HepG2 (cell line): ENCODE data around the gene STMN3.
A peak's percentile ranks its signal among the peaks of the same experiment; 100 is the strongest.

ENCODE experiments used
- CTCF ChIP-seq: sonication (generic); formaldehyde crosslinking; IDR thresholded peaks from 2 replicates; pipeline ENCODE4 v1.5.0; 2020; ENCODE audit warnings: mild to moderate bottlenecking, missing genetic modification reagents, moderate library complexity
- DRAP1 ChIP-seq: IDR thresholded peaks from 2 replicates; pipeline ENCODE4 v1.6.1; 2016; ENCODE audit warnings: missing genetic modification reagents, missing compliant biosample characterization
- MED8 ChIP-seq: sonication (generic); formaldehyde crosslinking; IDR thresholded peaks from 2 replicates; pipeline ENCODE4 v1.8.1; 2023; ENCODE audit warnings: mild to moderate bottlenecking, missing genetic modification reagents; ENCODE audit not compliant: insufficient replicate concordance
- NFRKB ChIP-seq: fragments of 450-650 bp; IDR thresholded peaks from 2 replicates; pipeline ENCODE4 v1.6.1; 2017
- NR1H2 ChIP-seq: sonication (generic); formaldehyde crosslinking; IDR thresholded peaks from 2 replicates; pipeline ENCODE4 v1.8.1; 2022; ENCODE audit warnings: low read depth, missing genetic modification reagents, borderline replicate concordance
- POLR2A ChIP-seq, 2 experiments: IDR thresholded peaks; 2 replicates each; pipeline ENCODE4 v1.6.1; 2011; ENCODE audit warnings: low read depth in 2 of 2, low read length in 2 of 2, mild to moderate bottlenecking in 1 of 2, moderate library complexity in 1 of 2; ENCODE audit not compliant: insufficient read depth in 1 of 2
- TIGD3 ChIP-seq: sonication (generic); formaldehyde crosslinking; IDR thresholded peaks from 2 replicates; pipeline ENCODE4 v1.5.1; 2020; ENCODE audit warnings: mild to moderate bottlenecking, missing genetic modification reagents, borderline replicate concordance
- TRIM24 ChIP-seq: sonication (generic); formaldehyde crosslinking; IDR thresholded peaks from 2 replicates; pipeline ENCODE4 v1.8.0; 2022; ENCODE audit warnings: mild to moderate bottlenecking, missing genetic modification reagents
- USF2 ChIP-seq, 2 experiments: sonication (generic) in 1 of 2; formaldehyde crosslinking in 1 of 2; IDR thresholded peaks; 2 replicates each; pipeline versions ENCODE4 v1.5.1 to v1.6.1; 2011 to 2020; ENCODE audit warnings: borderline replicate concordance in 1 of 2, low read depth in 1 of 2, low read length in 1 of 2, mild to moderate bottlenecking in 1 of 2, missing genetic modification reagents in 1 of 2, moderate library complexity in 1 of 2
- ZBTB43 ChIP-seq: sonication (generic); formaldehyde crosslinking; conservative IDR thresholded peaks from 2 replicates; pipeline ENCODE4 v1.4.0; 2020; ENCODE audit warnings: missing genetic modification reagents
- ZNF761 ChIP-seq: sonication (generic); formaldehyde crosslinking; conservative IDR thresholded peaks from 2 replicates; pipeline ENCODE4 v1.4.0; 2020; ENCODE audit warnings: mild to moderate bottlenecking, missing genetic modification reagents

- TF ChIP-seq NFRKB (no peak), DRAP1 (CRISPR knock-in tag) (no peak), NR1H2 (CRISPR knock-in tag) (no peak), ZNF761 (CRISPR knock-in tag) (no peak), TIGD3 (no peak), USF2 (IDR thresholded peaks at IDR 0.05; ENCODE audit: low read depth, low read length) (no peak), USF2 (CRISPR knock-in tag; IDR thresholded peaks at IDR 0.05; ENCODE audit: borderline replicate concordance) (no peak), POLR2A (IDR thresholded peaks at IDR 0.05; ENCODE audit: insufficient read depth in 1 of 2, low read depth in 2 of 2, low read length in 2 of 2) (peak; percentile 33 to 51; a peak in 2 of 4 replicates), MED8 (CRISPR knock-in tag) (no peak), ZBTB43 (CRISPR knock-in tag) (no peak), CTCF (CRISPR knock-in tag) (no peak), TRIM24 (CRISPR knock-in tag) (no peak)
Measured at GRCh38 chr20:63695424-63696305, 42.4 kb upstream of the STMN3 start.
